Smooth muscle cell (in vitro differentiated cells): ENCODE measurements around the gene NOTO. TPM values are rescaled to one million over a fixed set of nuclear protein-coding genes. Genes with fewer than 3 reads are reported as not detected.
A peak's percentile ranks its signal among the peaks of the same experiment; 100 is the strongest.

ENCODE experiments used
- DNase-seq: peaks from one replicate; lab custom pipeline; 2025; ENCODE audit not compliant: unreplicated experiment; lab: John Stamatoyannopoulos, UW
- H2AFZ ChIP-seq: fragments of 200-600 bp; sonication (generic); 2 replicates; pipeline ENCODE4 v1.6.0; 2016; ENCODE audit warnings: antibody characterized with exemption, low read depth, mild to moderate bottlenecking
- H3F3A ChIP-seq: fragments of 200-600 bp; sonication (generic); 2 replicates; pipeline ENCODE4 v1.6.0; 2017; ENCODE audit warnings: antibody characterized with exemption, low read depth
- H3K27ac ChIP-seq: fragments of 200-600 bp; sonication (generic); 2 replicates; pipeline ENCODE4 v1.5.1; 2016; ENCODE audit warnings: low read depth, mild to moderate bottlenecking
- H3K27me3 ChIP-seq: fragments of 200-600 bp; sonication (generic); 2 replicates; pipeline ENCODE4 v1.6.1; 2016; ENCODE audit warnings: low read depth, mild to moderate bottlenecking
- H3K36me3 ChIP-seq: fragments of 200-600 bp; sonication (generic); 2 replicates; pipeline ENCODE4 v1.5.1; 2016; ENCODE audit warnings: low read depth
- H3K4me1 ChIP-seq: fragments of 200-600 bp; sonication (generic); 2 replicates; pipeline ENCODE4 v1.5.1; 2016; ENCODE audit warnings: low read depth
- H3K4me2 ChIP-seq: fragments of 200-600 bp; sonication (generic); 2 replicates; pipeline ENCODE4 v1.6.0; 2016; ENCODE audit warnings: mild to moderate bottlenecking
- H3K4me3 ChIP-seq: fragments of 200-600 bp; sonication (generic); 2 replicates; pipeline ENCODE4 v1.5.1; 2016; ENCODE audit warnings: mild to moderate bottlenecking
- H3K79me2 ChIP-seq: fragments of 200-600 bp; sonication (generic); 2 replicates; pipeline ENCODE4 v1.6.0; 2016; ENCODE audit warnings: low read depth, mild to moderate bottlenecking
- H3K9ac ChIP-seq: fragments of 200-600 bp; sonication (generic); 2 replicates; pipeline ENCODE4 v1.6.0; 2016; ENCODE audit warnings: low read depth
- H3K9me3 ChIP-seq: fragments of 200-600 bp; sonication (generic); replicated peaks from 2 replicates; pipeline ENCODE4 v1.5.1; 2016; ENCODE audit warnings: low read depth
- H4K20me1 ChIP-seq: fragments of 200-600 bp; sonication (generic); 2 replicates; pipeline ENCODE4 v1.6.0; 2016; ENCODE audit warnings: low read depth
- CTCF ChIP-seq: fragments of 200-600 bp; sonication (generic); IDR thresholded peaks from 2 replicates; pipeline ENCODE4 v1.5.1; 2017; ENCODE audit warnings: borderline replicate concordance, mild to moderate bottlenecking, antibody characterized with exemption; ENCODE audit not compliant: insufficient read depth, poor library complexity, severe bottlenecking
- WGBS: methylation state at CpG from one replicate; pipeline ENCODE4 v1.1.7; 2016; ENCODE audit warnings: low lambda C conversion rate; 5-methylcytosine and 5-hydroxymethylcytosine counted together
- polyA plus RNA-seq: library from polyadenylated mRNA; unstranded; fragments of >200 nt; fragmentation: Nextera tagmentation; extraction: Ambion mirVana; gene quantifications from 2 replicates; pipeline ENCODE4 v1.2.1, GENCODE V29; 2016
- total RNA-seq: library from RNA; depleted of rRNA; stranded (reverse); fragments of >200 nt; gene quantifications from 2 replicates; pipeline ENCODE4 v1.2.3, GENCODE V29; 2014

Gene NOTO
- total and polyA plus RNA-seq, 2 experiments from 2014 or later, result not detected

GRCh38 chr2:73210696-73211095 lies 8.3 kb downstream of the NOTO start:
- no peak for TF ChIP-seq CTCF
- no peaks in the 10 kb centered on the region for H4K20me1 ChIP-seq
- H3K27me3 ChIP-seq, result peaks cover 9% of the 10 kb centered on the region
- H3K4me2 ChIP-seq, result no peak overlapping the region
- no peaks in the 10 kb centered on the region for H3K36me3 ChIP-seq
- no peak overlapping the region for H2AFZ ChIP-seq
- no peaks in the 10 kb centered on the region for H3K9me3 ChIP-seq
- peaks cover 11% of the 10 kb centered on the region for H3K79me2 ChIP-seq
- H3K4me3 ChIP-seq, result no peak overlapping the region
- no peak overlapping the region for H3K27ac ChIP-seq
- DNase-seq, result no peak
- H3K9ac ChIP-seq, result no peak overlapping the region
- peaks cover 7% of the 10 kb centered on the region for H3F3A ChIP-seq
- 95% methylated on average over 6 of the region's 6 CpGs for WGBS
- H3K4me1 ChIP-seq, result peaks cover 9% of the 10 kb centered on the region

GRCh38 chr2:73212098-73212447 lies 9.7 kb downstream of the NOTO start:
- TF ChIP-seq CTCF, result no peak
- no peaks in the 10 kb centered on the region for H3K36me3 ChIP-seq
- peak overlapping the region; percentile 24 for H3K27ac ChIP-seq
- peaks cover 7% of the 10 kb centered on the region for H3F3A ChIP-seq
- WGBS, result 77% methylated on average over 7 of the region's 7 CpGs
- H3K27me3 ChIP-seq, result peaks cover 4% of the 10 kb centered on the region
- H3K4me2 ChIP-seq, result no peak overlapping the region
- DNase-seq, result no peak
- no peaks in the 10 kb centered on the region for H3K9me3 ChIP-seq
- H3K9ac ChIP-seq, result no peak overlapping the region
- peaks cover 9% of the 10 kb centered on the region for H3K4me1 ChIP-seq
- peaks cover 24% of the 10 kb centered on the region for H3K79me2 ChIP-seq
- no peak overlapping the region for H3K4me3 ChIP-seq
- H4K20me1 ChIP-seq, result no peaks in the 10 kb centered on the region
- no peak overlapping the region for H2AFZ ChIP-seq

GRCh38 chr2:73212448-73213176 lies 10.2 kb downstream of the NOTO start:
- H3K4me3 ChIP-seq, result no peak overlapping the region
- H3F3A ChIP-seq, result peaks cover 7% of the 10 kb centered on the region
- H3K9me3 ChIP-seq, result no peaks in the 10 kb centered on the region
- no peak overlapping the region for H3K9ac ChIP-seq
- peak; percentile 32 for DNase-seq
- peak overlapping the region; percentile 24 for H3K27ac ChIP-seq
- peaks cover 9% of the 10 kb centered on the region for H3K4me1 ChIP-seq
- H3K27me3 ChIP-seq, result peaks cover 4% of the 10 kb centered on the region
- 52% methylated on average over 20 of the region's 20 CpGs for WGBS
- peak; percentile 86 for TF ChIP-seq CTCF
- H3K4me2 ChIP-seq, result peak overlapping the region; percentile 68
- H4K20me1 ChIP-seq, result no peaks in the 10 kb centered on the region
- H3K36me3 ChIP-seq, result no peaks in the 10 kb centered on the region
- no peak overlapping the region for H2AFZ ChIP-seq
- H3K79me2 ChIP-seq, result peaks cover 29% of the 10 kb centered on the region
